ENCODE results near the gene ACOX2.

- TF ChIP-seq RXRA (IDR thresholded peaks at IDR 0.05; ENCODE audit: insufficient read depth, low read depth, low read length) (no peak), CTCF (IDR thresholded peaks at IDR 0.05; ENCODE audit: control extremely low read depth in 1 of 3, insufficient read depth in 1 of 3, low read depth in 1 of 3, low read length in 3 of 3) (no peak), GTF2F1 (IDR thresholded peaks at IDR 0.05; ENCODE audit: borderline replicate concordance, low read depth, low read length) (no peak), RNF2 (IDR thresholded peaks at IDR 0.05; ENCODE audit: borderline replicate concordance, low read depth, low read length, missing control alignments, poor library complexity, severe bottlenecking) (no peak), CEBPB (IDR thresholded peaks at IDR 0.05; ENCODE audit: low read depth, low read length) (no peak), YY1 (IDR thresholded peaks at IDR 0.05; ENCODE audit: low read depth, low read length) (no peak), EP300 (IDR thresholded peaks at IDR 0.05; ENCODE audit: borderline replicate concordance in 1 of 2, low read depth in 2 of 2, low read length in 2 of 2) (no peak), E2F6 (IDR thresholded peaks at IDR 0.05) (no peak), POLR2A (IDR thresholded peaks at IDR 0.05; ENCODE audit: control extremely low read depth in 1 of 2, low read depth in 2 of 2, low read length in 2 of 2) (no peak)
These were observed 16.3 kb downstream of the ACOX2 start for GRCh38 chr3:58520403-58521335.

Measured in H1 (cell line).